ENCODE results near the gene CRLF2. TPM values are rescaled to one million over a fixed set of nuclear protein-coding genes. Genes with fewer than 3 reads are reported as not detected.

Gene CRLF2
- total and polyA plus RNA-seq, 2 experiments from 2014 or later, result not detected

- TF ChIP-seq ZNF462 (CRISPR knock-in tag; IDR thresholded peaks at IDR 0.05) (no peak), POLR2AphosphoS5 (IDR thresholded peaks at IDR 0.05; ENCODE audit: low read depth) (no peak), STAT1 (IDR thresholded peaks at IDR 0.05; ENCODE audit: unreplicated experiment) (no peak), CTCF (conservative IDR thresholded peaks at IDR 0.05; ENCODE audit: low read depth in 2 of 2) (no peak)
These were observed 61.7 kb downstream of the CRLF2 start (continued) for GRCh38 chrX:1150569-1151347.

GRCh38 chrX:1147611-1148515, 64.6 kb downstream of the CRLF2 start:
- H3K36me3 ChIP-seq (ENCODE audit: insufficient read depth), result no peaks in the 10 kb centered on the region
- Mint-ChIP-seq H3K36me3 (ENCODE audit: low read depth) (peaks cover 21% of the 10 kb centered on the region), H3K4me1 (no peaks in the 10 kb centered on the region; the same call in 2 of the 3 replicates), H3K27me3 (ENCODE audit: insufficient read depth, low read depth, poor library complexity) (peaks cover 8% of the 10 kb centered on the region), H3K4me3 (no peak overlapping the region), H3K9me3 (peaks cover 79% of the 10 kb centered on the region), H3K27ac (no peak overlapping the region)
- no peak overlapping the region for H3K4me3 ChIP-seq
- no peaks in the 10 kb centered on the region for H4K20me1 ChIP-seq (replicated peaks; ENCODE audit: insufficient read depth)
- H3K4me1 ChIP-seq (ENCODE audit: insufficient read depth), result no peaks in the 10 kb centered on the region
- H3K79me2 ChIP-seq (replicated peaks; ENCODE audit: insufficient read depth), result no peaks in the 10 kb centered on the region
- H3K27me3 ChIP-seq (ENCODE audit: insufficient read depth), result no peaks in the 10 kb centered on the region
- H2AFZ ChIP-seq, result peak overlapping the region; percentile 95
- no peak overlapping the region for H3K4me2 ChIP-seq
- DNase-seq (ENCODE audit: low spot score) (peak; percentile 34), ATAC-seq (no peak)
- no peaks in the 10 kb centered on the region for H3K9me2 ChIP-seq (ENCODE audit: insufficient read depth)
- no peaks in the 10 kb centered on the region for H3F3A ChIP-seq (replicated peaks; ENCODE audit: low read depth)
- no peak overlapping the region for H3K27ac ChIP-seq (ENCODE audit: low read depth)
- TF ChIP-seq ZNF114 (CRISPR knock-in tag; IDR thresholded peaks at IDR 0.05) (no peak), ZNF331 (CRISPR knock-in tag; IDR thresholded peaks at IDR 0.05; ENCODE audit: low read depth) (no peak), EZH2phosphoT487 (IDR thresholded peaks at IDR 0.05; ENCODE audit: unreplicated experiment) (no peak)

Data from GM23338 (cell line).